Measurements from ENCODE around the gene CGA.

The CGA gene

GRCh38 chr6:87115402-87116135, 20.7 kb upstream of the CGA start:
- no peaks in the 10 kb centered on the region for H3K79me2 ChIP-seq
- H3K9me3 ChIP-seq (ENCODE audit: control insufficient read depth, low read length) = no peaks in the 10 kb centered on the region
- H3K27ac ChIP-seq = no peak overlapping the region
- H3K9ac ChIP-seq = no peak overlapping the region
- no peaks in the 10 kb centered on the region for H3K4me1 ChIP-seq
- H2AFZ ChIP-seq = no peak overlapping the region
- H3K36me3 ChIP-seq (ENCODE audit: control insufficient read depth, insufficient read depth, low read length) = no peaks in the 10 kb centered on the region
- H3K27me3 ChIP-seq (ENCODE audit: control insufficient read depth, insufficient read depth, low read length) = no peaks in the 10 kb centered on the region
- TF ChIP-seq CTCF (IDR thresholded peaks at IDR 0.05) = no peak
- H3K4me2 ChIP-seq (ENCODE audit: low read length) = no peak overlapping the region
- no peak overlapping the region for H3K4me3 ChIP-seq (ENCODE audit: low read depth, low read length)

GRCh38 chr6:87110636-87111035, 15.7 kb upstream of the CGA start:
- no peaks in the 10 kb centered on the region for H3K27me3 ChIP-seq (ENCODE audit: control insufficient read depth, insufficient read depth, low read length)
- H3K36me3 ChIP-seq (ENCODE audit: control insufficient read depth, insufficient read depth, low read length) = no peaks in the 10 kb centered on the region
- H3K4me3 ChIP-seq (ENCODE audit: low read depth, low read length) = no peak overlapping the region
- H3K9me3 ChIP-seq (ENCODE audit: control insufficient read depth, low read length) = no peaks in the 10 kb centered on the region
- H3K27ac ChIP-seq = no peak overlapping the region
- H3K9ac ChIP-seq = no peak overlapping the region
- H3K4me1 ChIP-seq = no peaks in the 10 kb centered on the region
- no peaks in the 10 kb centered on the region for H3K79me2 ChIP-seq
- no peak overlapping the region for H3K4me2 ChIP-seq (ENCODE audit: low read length)
- no peak for TF ChIP-seq CTCF (IDR thresholded peaks at IDR 0.05)
- H2AFZ ChIP-seq = no peak overlapping the region

GRCh38 chr6:87105823-87106222, 10.9 kb upstream of the CGA start:
- no peak overlapping the region for H2AFZ ChIP-seq
- H3K27me3 ChIP-seq (ENCODE audit: control insufficient read depth, insufficient read depth, low read length) = no peaks in the 10 kb centered on the region
- H3K9me3 ChIP-seq (ENCODE audit: control insufficient read depth, low read length) = no peaks in the 10 kb centered on the region
- no peak overlapping the region for H3K27ac ChIP-seq
- H3K4me3 ChIP-seq (ENCODE audit: low read depth, low read length) = no peak overlapping the region
- H3K4me1 ChIP-seq = no peaks in the 10 kb centered on the region
- no peak overlapping the region for H3K9ac ChIP-seq
- H3K4me2 ChIP-seq (ENCODE audit: low read length) = no peak overlapping the region
- H3K79me2 ChIP-seq = no peaks in the 10 kb centered on the region
- H3K36me3 ChIP-seq (ENCODE audit: control insufficient read depth, insufficient read depth, low read length) = no peaks in the 10 kb centered on the region
- TF ChIP-seq CTCF (IDR thresholded peaks at IDR 0.05) = no peak

GRCh38 chr6:87104667-87105066, 9.8 kb upstream of the CGA start:
- no peaks in the 10 kb centered on the region for H3K9me3 ChIP-seq (ENCODE audit: control insufficient read depth, low read length)
- no peaks in the 10 kb centered on the region for H3K27me3 ChIP-seq (ENCODE audit: control insufficient read depth, insufficient read depth, low read length)
- no peaks in the 10 kb centered on the region for H3K79me2 ChIP-seq
- no peak overlapping the region for H3K9ac ChIP-seq
- no peak overlapping the region for H3K4me3 ChIP-seq (ENCODE audit: low read depth, low read length)
- H3K27ac ChIP-seq = no peak overlapping the region
- no peak for TF ChIP-seq CTCF (IDR thresholded peaks at IDR 0.05)
- H3K4me1 ChIP-seq = no peaks in the 10 kb centered on the region
- H3K36me3 ChIP-seq (ENCODE audit: control insufficient read depth, insufficient read depth, low read length) = no peaks in the 10 kb centered on the region
- no peak overlapping the region for H2AFZ ChIP-seq
- H3K4me2 ChIP-seq (ENCODE audit: low read length) = no peak overlapping the region

- no peaks in the 10 kb centered on the region for H3K27me3 ChIP-seq (ENCODE audit: control insufficient read depth, insufficient read depth, low read length)
- H3K79me2 ChIP-seq = no peaks in the 10 kb centered on the region
- H3K4me3 ChIP-seq (ENCODE audit: low read depth, low read length) = no peak overlapping the region
- no peaks in the 10 kb centered on the region for H3K4me1 ChIP-seq
- no peaks in the 10 kb centered on the region for H3K9me3 ChIP-seq (ENCODE audit: control insufficient read depth, low read length)
- H3K4me2 ChIP-seq (ENCODE audit: low read length) = no peak overlapping the region
- H3K27ac ChIP-seq = no peak overlapping the region
- no peaks in the 10 kb centered on the region for H3K36me3 ChIP-seq (ENCODE audit: control insufficient read depth, insufficient read depth, low read length)
- no peak overlapping the region for H2AFZ ChIP-seq
- no peak for TF ChIP-seq CTCF (IDR thresholded peaks at IDR 0.05)
- no peak overlapping the region for H3K9ac ChIP-seq
Observed at GRCh38 chr6:87103977-87104601, 9.2 kb upstream of the CGA start.
